ENCODE results near the gene NSMCE1.
A peak's percentile ranks its signal among the peaks of the same experiment; 100 is the strongest.

The NSMCE1 gene

GRCh38 chr16:27224271-27224737, 44.3 kb downstream of the NSMCE1 start:
- H3K27ac Mint-ChIP-seq = peak overlapping the region; percentile 41 to 64
- DNase-seq = no peak
- H3K36me3 Mint-ChIP-seq (ENCODE audit: insufficient read depth) = peaks cover 7% of the 10 kb centered on the region
- no peaks in the 10 kb centered on the region for H3K27me3 Mint-ChIP-seq
- peaks cover 14 to 20% of the 10 kb centered on the region in 2 donors for H3K4me1 Mint-ChIP-seq (ENCODE audit: low read depth in 2 of 2)
- no peak overlapping the region for H3K4me3 Mint-ChIP-seq
- no peaks in the 10 kb centered on the region for H3K9me3 Mint-ChIP-seq
- ATAC-seq (replicated peaks) = no peak

DNA sequence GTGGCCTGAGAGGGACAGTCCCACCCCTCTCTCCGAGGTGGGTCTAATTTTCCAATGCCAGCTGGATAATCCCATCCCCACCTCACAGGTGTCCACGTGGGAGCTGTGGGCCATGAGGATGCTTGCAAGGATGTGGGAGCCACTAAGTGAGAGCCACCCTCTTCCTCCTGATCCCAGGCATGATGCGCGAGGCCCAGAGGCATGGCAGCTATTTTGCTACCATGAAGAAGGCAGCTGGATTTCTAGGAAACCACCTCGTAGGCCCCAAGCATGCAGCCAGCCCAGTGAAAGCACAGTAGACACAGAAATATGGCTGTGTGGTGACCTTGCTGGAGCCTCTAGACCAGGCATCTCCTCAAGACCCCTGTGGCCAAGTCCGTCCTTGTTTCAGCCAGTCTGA, 44.9 kb downstream of the NSMCE1 start:
- Mint-ChIP-seq H3K4me3 (no peak overlapping the region), H3K36me3 (ENCODE audit: insufficient read depth) (peaks cover 10% of the 10 kb centered on the region), H3K27me3 (no peaks in the 10 kb centered on the region), H3K9me3 (no peaks in the 10 kb centered on the region), H3K4me1 (ENCODE audit: low read depth in 2 of 2) (peaks cover 8 to 15% of the 10 kb centered on the region in 2 donors), H3K27ac (peak overlapping the region in 1 of 2 donors; percentile 64)
- ATAC-seq (replicated peaks) (no peak), DNase-seq (no peak)

GRCh38 chr16:27223226-27223610, 45.4 kb downstream of the NSMCE1 start:
- Mint-ChIP-seq H3K4me3 (no peak overlapping the region), H3K36me3 (ENCODE audit: insufficient read depth) (peaks cover 10% of the 10 kb centered on the region), H3K27me3 (no peaks in the 10 kb centered on the region), H3K27ac (no peak overlapping the region), H3K9me3 (no peaks in the 10 kb centered on the region), H3K4me1 (ENCODE audit: low read depth in 2 of 2) (peaks cover 8 to 15% of the 10 kb centered on the region in 2 donors)
- ATAC-seq (replicated peaks) (no peak), DNase-seq (no peak)

GRCh38 chr16:27222249-27223225, 46.0 kb downstream of the NSMCE1 start:
- no peaks in the 10 kb centered on the region for H3K9me3 Mint-ChIP-seq
- DNase-seq = no peak
- ATAC-seq (replicated peaks) = no peak
- peaks cover 10% of the 10 kb centered on the region for H3K36me3 Mint-ChIP-seq (ENCODE audit: insufficient read depth)
- H3K4me3 Mint-ChIP-seq = no peak overlapping the region
- peak overlapping the region in 1 of 2 donors; percentile 20 for H3K27ac Mint-ChIP-seq
- no peaks in the 10 kb centered on the region for H3K27me3 Mint-ChIP-seq
- peaks cover 8 to 14% of the 10 kb centered on the region in 2 donors for H3K4me1 Mint-ChIP-seq (ENCODE audit: low read depth in 2 of 2)

DNA sequence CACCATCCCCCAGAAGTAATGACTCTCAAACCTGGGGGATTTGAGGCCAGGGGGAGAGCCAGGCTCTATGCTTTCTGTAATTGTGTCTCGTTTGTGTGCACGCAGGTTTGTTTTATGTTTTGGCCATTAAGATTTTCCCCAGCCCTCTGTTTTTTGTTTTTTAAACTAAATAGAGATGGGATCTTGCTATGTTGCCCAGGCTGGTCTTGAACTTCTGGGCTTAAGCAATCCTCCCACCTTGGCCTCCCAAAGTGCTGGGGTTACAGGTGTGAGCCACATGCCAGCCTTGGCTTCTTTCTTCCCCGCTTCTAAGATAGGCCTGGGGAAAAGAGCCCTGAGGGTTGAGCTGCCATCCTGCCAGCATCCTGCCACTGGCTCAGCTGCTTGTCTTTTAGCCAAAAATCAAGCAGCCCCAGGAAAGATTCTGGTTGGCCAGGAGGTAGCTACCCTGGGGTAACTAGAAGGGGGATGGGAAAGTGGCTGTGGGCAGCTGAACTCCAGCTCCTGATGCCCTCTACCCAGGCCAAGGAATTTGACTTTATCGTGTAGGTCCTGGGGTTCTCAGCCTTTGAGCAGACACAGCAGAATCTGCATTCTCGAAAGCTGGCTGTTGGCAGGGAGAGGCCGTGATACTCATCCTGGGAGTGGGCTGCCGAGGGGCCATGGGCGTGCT, 46.9 kb downstream of the NSMCE1 start:
- ATAC-seq (replicated peaks) = no peak

GRCh38 chr16:27220991-27221390, 47.6 kb downstream of the NSMCE1 start:
- Mint-ChIP-seq H3K9me3 (no peaks in the 10 kb centered on the region), H3K36me3 (ENCODE audit: insufficient read depth) (peaks cover 12% of the 10 kb centered on the region), H3K4me3 (no peak overlapping the region), H3K4me1 (ENCODE audit: low read depth in 2 of 2) (peaks cover 5 to 7% of the 10 kb centered on the region in 2 donors), H3K27me3 (no peaks in the 10 kb centered on the region), H3K27ac (no peak overlapping the region)
- DNase-seq (no peak), ATAC-seq (replicated peaks) (no peak)

More for the DNA sequence above, 46.9 kb downstream of the NSMCE1 start:
- DNase-seq = no peak
- peaks cover 10% of the 10 kb centered on the region for H3K36me3 Mint-ChIP-seq (ENCODE audit: insufficient read depth)
- H3K27me3 Mint-ChIP-seq = no peaks in the 10 kb centered on the region
- no peaks in the 10 kb centered on the region for H3K9me3 Mint-ChIP-seq
- H3K27ac Mint-ChIP-seq = peak overlapping the region in 1 of 2 donors; percentile 20
- peaks cover 8 to 12% of the 10 kb centered on the region in 2 donors for H3K4me1 Mint-ChIP-seq (ENCODE audit: low read depth in 2 of 2)
- H3K4me3 Mint-ChIP-seq = no peak overlapping the region

GRCh38 chr16:27220527-27220926, 48.0 kb downstream of the NSMCE1 start:
- no peaks in the 10 kb centered on the region for H3K9me3 Mint-ChIP-seq
- DNase-seq (no peak), ATAC-seq (replicated peaks) (no peak)
- peaks cover under 1 to 4% of the 10 kb centered on the region in 2 donors for H3K4me1 Mint-ChIP-seq (ENCODE audit: low read depth in 2 of 2)
- H3K27ac Mint-ChIP-seq = peak overlapping the region in 1 of 2 donors; percentile 77
- H3K27me3 Mint-ChIP-seq = no peaks in the 10 kb centered on the region
- H3K36me3 Mint-ChIP-seq (ENCODE audit: insufficient read depth) = peaks cover 13% of the 10 kb centered on the region
- no peak overlapping the region for H3K4me3 Mint-ChIP-seq

- Mint-ChIP-seq H3K27ac (peak overlapping the region in 1 of 2 donors; percentile 77), H3K27me3 (no peaks in the 10 kb centered on the region), H3K36me3 (ENCODE audit: insufficient read depth) (peaks cover 13% of the 10 kb centered on the region), H3K4me1 (ENCODE audit: low read depth in 2 of 2) (peaks cover 0 to 3% of the 10 kb centered on the region in 2 donors), H3K4me3 (no peak overlapping the region), H3K9me3 (no peaks in the 10 kb centered on the region)
- no peak for DNase-seq
- no peak for ATAC-seq (replicated peaks)
Measured at GRCh38 chr16:27220120-27220519, 48.5 kb downstream of the NSMCE1 start.

- H3K9me3 Mint-ChIP-seq = no peaks in the 10 kb centered on the region
- H3K4me1 Mint-ChIP-seq (ENCODE audit: low read depth in 2 of 2) = peaks cover 0 to 2% of the 10 kb centered on the region in 2 donors
- no peak overlapping the region for H3K27ac Mint-ChIP-seq
- no peak overlapping the region for H3K4me3 Mint-ChIP-seq
- no peak for ATAC-seq (replicated peaks)
- H3K27me3 Mint-ChIP-seq = no peaks in the 10 kb centered on the region
- H3K36me3 Mint-ChIP-seq (ENCODE audit: insufficient read depth) = peaks cover 8% of the 10 kb centered on the region
- DNase-seq = no peak
Measured at GRCh38 chr16:27219161-27219560, 49.4 kb downstream of the NSMCE1 start.

- ATAC-seq (replicated peaks) (no peak), DNase-seq (no peak)
- Mint-ChIP-seq H3K27ac (no peak overlapping the region), H3K36me3 (ENCODE audit: insufficient read depth) (peaks cover 7% of the 10 kb centered on the region), H3K4me1 (ENCODE audit: low read depth in 2 of 2) (peaks cover 0 to 2% of the 10 kb centered on the region in 2 donors), H3K4me3 (no peak overlapping the region), H3K9me3 (no peaks in the 10 kb centered on the region), H3K27me3 (no peaks in the 10 kb centered on the region)
Measured at GRCh38 chr16:27218756-27219155, 49.8 kb downstream of the NSMCE1 start.

DNA sequence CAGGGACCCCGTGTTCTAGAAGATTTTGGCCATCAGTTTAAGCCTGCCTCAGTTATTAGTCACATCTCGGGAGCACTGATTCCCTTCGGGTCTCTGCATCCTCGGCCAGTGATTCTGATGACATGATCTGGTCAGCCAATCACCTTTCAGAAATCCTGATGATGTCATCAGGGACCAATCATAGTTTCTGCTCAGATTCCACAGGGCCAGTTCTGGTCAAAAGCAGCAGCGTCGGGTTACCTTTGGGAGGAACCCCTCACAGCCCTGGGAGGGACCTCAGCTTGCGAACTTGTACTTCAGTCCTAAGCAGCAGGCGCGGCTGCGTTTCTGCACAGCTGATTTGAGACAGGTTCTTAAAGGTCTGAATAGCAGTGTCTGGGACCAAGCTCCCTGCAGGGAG, 51.3 kb downstream of the NSMCE1 start:
- Mint-ChIP-seq H3K27me3 (no peaks in the 10 kb centered on the region), H3K27ac (peak overlapping the region in 1 of 2 donors; percentile 5), H3K4me3 (no peak overlapping the region), H3K9me3 (no peaks in the 10 kb centered on the region), H3K4me1 (ENCODE audit: low read depth in 2 of 2) (peaks cover 2 to 4% of the 10 kb centered on the region in 2 donors), H3K36me3 (ENCODE audit: insufficient read depth) (peaks cover 7% of the 10 kb centered on the region)
- ATAC-seq (replicated peaks) = no peak
- DNase-seq = no peak

- Mint-ChIP-seq H3K9me3 (no peaks in the 10 kb centered on the region), H3K4me1 (ENCODE audit: low read depth in 2 of 2) (peaks cover 2 to 4% of the 10 kb centered on the region in 2 donors), H3K27me3 (no peaks in the 10 kb centered on the region), H3K27ac (peak overlapping the region; percentile 28 to 49), H3K36me3 (ENCODE audit: insufficient read depth) (peaks cover 7% of the 10 kb centered on the region), H3K4me3 (no peak overlapping the region)
- DNase-seq (no peak), ATAC-seq (replicated peaks) (no peak)
Measured at GRCh38 chr16:27216297-27216885, 52.2 kb downstream of the NSMCE1 start.

DNA sequence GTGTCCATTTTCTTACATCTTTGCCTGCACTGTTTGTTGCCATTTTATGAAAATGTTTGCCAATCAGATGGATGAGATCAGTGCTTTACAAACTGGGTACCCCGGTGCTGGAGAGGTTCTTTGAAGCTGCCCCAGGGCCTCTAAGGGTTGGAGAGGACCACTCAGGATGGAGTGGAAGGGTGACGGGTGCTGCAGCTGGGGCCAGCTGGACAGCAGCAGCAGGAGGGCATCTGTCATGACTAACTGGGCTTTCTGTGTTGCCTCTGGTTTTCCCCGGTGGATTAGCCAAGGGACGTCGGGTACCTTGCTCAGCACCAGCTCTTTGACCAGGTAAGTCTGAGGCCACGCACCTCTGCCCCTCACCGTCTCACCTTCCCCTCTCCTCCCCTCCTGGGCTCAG, 52.9 kb downstream of the NSMCE1 start:
- Mint-ChIP-seq H3K4me3 (no peak overlapping the region), H3K9me3 (no peaks in the 10 kb centered on the region), H3K27me3 (no peaks in the 10 kb centered on the region), H3K4me1 (ENCODE audit: low read depth in 2 of 2) (peaks cover 2 to 4% of the 10 kb centered on the region in 2 donors), H3K27ac (peak overlapping the region; percentile 28 to 49), H3K36me3 (ENCODE audit: insufficient read depth) (peaks cover 12% of the 10 kb centered on the region)
- no peak for DNase-seq
- ATAC-seq (replicated peaks) = no peak
